ENCODE measurements around the gene MAGEB18. TPM values are rescaled to one million over a fixed set of nuclear protein-coding genes. Genes with fewer than 3 reads are reported as not detected.

The MAGEB18 gene
- total and polyA plus RNA-seq, 2 experiments from 2014 or later, result not detected

GRCh38 chrX:26160301-26160700 is 22.2 kb downstream of the MAGEB18 start, which contains the start of gene MAGEB6B:
Gene MAGEB6B (plus strand): TSS chrX:26160601. CDS start chrX:26160601, 0 bp downstream.
- 93% methylated on average over 10 of the region's 10 CpGs for WGBS (ENCODE audit: low lambda C conversion rate, missing lambda C conversion rate)
- H4K20me1 ChIP-seq (ENCODE audit: insufficient read depth, poor library complexity, severe bottlenecking), result no peaks in the 10 kb centered on the region
- H3K9me2 ChIP-seq (replicated peaks; ENCODE audit: insufficient read depth), result no peaks in the 10 kb centered on the region
- no peaks in the 10 kb centered on the region for H3K36me3 ChIP-seq (replicated peaks; ENCODE audit: insufficient read depth, low read depth)
- H3K79me2 ChIP-seq, result no peaks in the 10 kb centered on the region
- H3K4me3 ChIP-seq, result no peak within 1 kb of the TSS
- no peaks in the 10 kb centered on the region for H3K4me1 ChIP-seq (ENCODE audit: insufficient read depth)
- DNase-seq (ENCODE audit: low spot score), result no peak
- H2AFZ ChIP-seq, result no peak within 1 kb of the TSS
- TF ChIP-seq EZH2 (IDR thresholded peaks at IDR 0.05; ENCODE audit: borderline replicate concordance) (no peak), CTCF (IDR thresholded peaks at IDR 0.05; ENCODE audit: poor library complexity) (no peak), EZH2phosphoT487 (IDR thresholded peaks at IDR 0.05; ENCODE audit: low read depth, severe bottlenecking, unreplicated experiment) (no peak)
- H3K9me3 ChIP-seq (ENCODE audit: low read depth), result no peaks in the 10 kb centered on the region
- H3K27me3 ChIP-seq, result no peaks in the 10 kb centered on the region
- no peak within 1 kb of the TSS for H3K4me2 ChIP-seq
- H3K27ac ChIP-seq, result no peak within 1 kb of the TSS

Other genes with a start within 250 kb of the MAGEB18 start
- gene MAGEB6B, start 22.3 kb downstream of the MAGEB18 start, total RNA-seq, result not detected in 2 replicates
- gene MAGEB6B, start 22.3 kb downstream of the MAGEB18 start, polyA plus RNA-seq, result not detected in 2 replicates
- not detected in 2 replicates for gene MAGEB6, start 54.1 kb downstream of the MAGEB18 start, total RNA-seq
- not detected in 2 replicates for gene MAGEB6, start 54.1 kb downstream of the MAGEB18 start, polyA plus RNA-seq
- not detected in 2 replicates for gene MAGEB5, start 77.8 kb downstream of the MAGEB18 start, total RNA-seq
- not detected in 2 replicates for gene MAGEB5, start 77.8 kb downstream of the MAGEB18 start, polyA plus RNA-seq

All from hepatocyte (in vitro differentiated cells).